MM.1S (cell line): ENCODE results near the gene ZNF778.
"Not testable (repeated sequence)": the region's sequence is repeated elsewhere in the genome, so short reads cannot be mapped to it uniquely, and the experiment has no call there.

Experiments used
- DNase-seq: peaks from one replicate; pipeline ENCODE4 v3.0.0-alpha.2; 2015
- H2AFZ ChIP-seq: fragments of 300-600 bp; sonication (generic); 2 replicates; pipeline ENCODE4 v1.6.0; 2016; ENCODE audit warnings: antibody characterized with exemption, low read length
- H3F3A ChIP-seq: fragments of 300-600 bp; sonication (generic); 2 replicates; pipeline ENCODE4 v1.6.1; 2016; ENCODE audit warnings: mild to moderate bottlenecking, antibody characterized with exemption, low read length, moderate library complexity, mixed read lengths; ENCODE audit not compliant: insufficient read depth
- H3K27ac ChIP-seq: fragments of 300-600 bp; sonication (generic); 2 replicates; pipeline ENCODE4 v1.5.1; 2016; ENCODE audit warnings: mild to moderate bottlenecking, low read length
- H3K27me3 ChIP-seq: fragments of 300-600 bp; sonication (generic); replicated peaks from 2 replicates; pipeline ENCODE4 v1.6.0; 2016; ENCODE audit warnings: low read length; ENCODE audit not compliant: insufficient read depth
- H3K36me3 ChIP-seq: fragments of 300-600 bp; sonication (generic); replicated peaks from 2 replicates; pipeline ENCODE4 v1.6.1; 2016; ENCODE audit warnings: mild to moderate bottlenecking, low read length, mixed read lengths; ENCODE audit not compliant: insufficient read depth
- H3K4me1 ChIP-seq: fragments of 300-600 bp; sonication (generic); 2 replicates; pipeline ENCODE4 v1.6.1; 2016; ENCODE audit warnings: low read length, mixed read lengths
- H3K4me2 ChIP-seq: fragments of 300-600 bp; sonication (generic); 2 replicates; pipeline ENCODE4 v1.6.0; 2016; ENCODE audit warnings: low read depth, low read length
- H3K4me3 ChIP-seq: fragments of 300-600 bp; sonication (generic); 2 replicates; pipeline ENCODE4 v1.5.1; 2016; ENCODE audit warnings: low read length, mixed read lengths
- H3K79me2 ChIP-seq: fragments of 300-600 bp; sonication (generic); 2 replicates; pipeline ENCODE4 v1.6.1; 2016; ENCODE audit warnings: mixed run types, low read length, mixed read lengths
- H3K9ac ChIP-seq: fragments of 300-600 bp; sonication (generic); 2 replicates; pipeline ENCODE4 v1.6.1; 2016; ENCODE audit warnings: low read length, mixed read lengths
- H3K9me2 ChIP-seq: fragments of 300-600 bp; sonication (generic); replicated peaks from 2 replicates; pipeline ENCODE4 v1.6.1; 2016; ENCODE audit warnings: mild to moderate bottlenecking, low read length, mixed read lengths; ENCODE audit not compliant: insufficient read depth
- H3K9me3 ChIP-seq: fragments of 300-600 bp; sonication (generic); replicated peaks from 2 replicates; pipeline ENCODE4 v1.6.1; 2016; ENCODE audit warnings: mild to moderate bottlenecking, low read length, mixed read lengths; ENCODE audit not compliant: insufficient read depth
- H4K20me1 ChIP-seq: fragments of 300-600 bp; sonication (generic); 2 replicates; pipeline ENCODE4 v1.6.1; 2016; ENCODE audit warnings: mild to moderate bottlenecking, low read length, moderate library complexity, mixed read lengths; ENCODE audit not compliant: insufficient read depth
- CTCF ChIP-seq: fragments of 300-600 bp; sonication (generic); IDR thresholded peaks from 2 replicates; pipeline ENCODE4 v1.5.1; 2016; ENCODE audit warnings: antibody characterized with exemption, low read length, mixed read lengths
- EZH2 ChIP-seq: fragments of 300-600 bp; sonication (generic); optimal IDR thresholded peaks from 2 replicates; pipeline ENCODE3; 2017; ENCODE audit warnings: low read depth, mild to moderate bottlenecking, antibody characterized with exemption, low read length, mixed read lengths
- EZH2phosphoT487 ChIP-seq: fragments of 300-600 bp; sonication (generic); IDR thresholded peaks from 2 replicates; pipeline ENCODE4 v1.6.1; 2018; ENCODE audit warnings: antibody characterized with exemption, low read length

The ZNF778 gene

DNA sequence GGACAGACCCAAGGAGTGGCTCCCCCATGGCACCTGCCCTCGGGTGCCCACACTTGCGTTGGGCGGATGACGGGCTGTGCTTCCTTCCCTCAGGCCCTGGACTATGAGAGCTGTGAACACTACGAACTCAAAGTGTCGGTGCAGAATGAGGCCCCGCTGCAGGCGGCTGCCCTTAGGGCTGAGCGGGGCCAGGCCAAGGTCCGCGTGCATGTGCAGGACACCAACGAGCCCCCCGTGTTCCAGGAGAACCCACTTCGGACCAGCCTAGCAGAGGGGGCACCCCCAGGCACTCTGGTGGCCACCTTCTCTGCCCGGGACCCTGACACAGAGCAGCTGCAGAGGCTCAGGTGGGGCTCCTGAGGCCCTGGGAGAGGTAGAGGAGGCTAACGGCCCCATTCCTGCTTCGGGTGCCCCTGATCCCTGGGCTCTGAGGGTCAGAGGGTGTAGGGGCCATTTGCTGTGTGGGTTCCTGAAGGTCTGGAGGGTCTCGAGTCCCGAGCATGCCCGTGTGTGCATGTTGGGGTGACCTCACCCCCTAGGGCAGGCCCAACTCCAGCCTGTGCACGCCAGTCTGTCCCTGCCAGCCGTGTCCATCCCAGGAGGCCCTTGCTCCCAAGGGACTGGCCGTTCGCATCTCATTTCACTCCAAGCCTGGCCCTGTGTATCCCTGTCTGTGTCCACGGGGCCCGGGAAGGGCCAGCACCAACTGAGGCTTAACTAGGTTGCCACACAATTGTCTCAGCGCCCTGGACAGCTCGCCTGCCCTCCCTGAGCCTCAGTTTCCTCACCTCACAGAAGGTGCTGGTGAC lies 27.1 kb upstream of the ZNF778 start:
- Histone ChIP-seq H3K9me2 (no peaks in the 10 kb centered on the region), H3K79me2 (no peaks in the 10 kb centered on the region), H4K20me1 (no peaks in the 10 kb centered on the region), H3K27me3 (no peaks in the 10 kb centered on the region), H3K4me3 (no peak overlapping the region), H3K4me1 (no peaks in the 10 kb centered on the region), H3K9me3 (no peaks in the 10 kb centered on the region), H3K4me2 (no peak overlapping the region), H3K27ac (no peak overlapping the region), H2AFZ (no peak overlapping the region), H3K36me3 (no peaks in the 10 kb centered on the region), H3K9ac (no peak overlapping the region), H3F3A (no peaks in the 10 kb centered on the region)
- TF ChIP-seq EZH2 (no peak), EZH2phosphoT487 (no peak), CTCF (no peak)
- no peak for DNase-seq

DNA sequence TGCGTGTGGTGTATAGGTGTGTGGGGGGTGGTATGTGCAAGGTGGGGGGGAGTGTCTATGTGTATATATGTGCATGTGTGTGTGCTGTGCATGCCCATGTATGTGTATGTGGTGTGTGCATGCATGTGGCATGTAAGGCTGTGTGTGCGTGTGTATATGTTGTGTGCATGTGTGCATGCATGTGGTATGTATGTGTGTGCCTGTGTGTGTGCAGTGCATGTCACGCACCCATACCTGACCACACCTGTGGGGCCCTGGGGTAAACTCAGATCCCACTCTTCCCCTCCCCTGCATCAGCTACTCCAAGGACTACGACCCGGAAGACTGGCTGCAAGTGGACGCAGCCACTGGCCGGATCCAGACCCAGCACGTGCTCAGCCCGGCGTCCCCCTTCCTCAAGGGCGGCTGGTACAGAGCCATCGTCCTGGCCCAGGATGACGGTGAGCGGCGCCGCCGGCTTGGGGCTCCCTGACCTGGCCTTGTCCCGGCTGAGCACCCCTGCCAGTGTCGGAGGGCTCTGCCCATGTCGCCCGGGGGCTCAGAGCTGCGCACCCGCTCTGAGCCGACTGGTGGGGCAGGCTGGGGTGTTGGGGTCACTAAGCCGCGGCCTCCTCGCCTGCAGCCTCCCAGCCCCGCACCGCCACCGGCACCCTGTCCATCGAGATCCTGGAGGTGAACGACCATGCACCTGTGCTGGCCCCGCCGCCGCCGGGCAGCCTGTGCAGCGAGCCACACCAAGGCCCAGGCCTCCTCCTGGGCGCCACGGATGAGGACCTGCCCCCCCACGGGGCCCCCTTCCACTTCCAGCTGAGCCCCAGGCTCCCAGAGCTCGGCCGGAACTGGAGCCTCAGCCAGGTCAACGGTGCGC lies 26.2 kb upstream of the ZNF778 start:
- H3K27ac ChIP-seq = no peak overlapping the region
- H3K79me2 ChIP-seq = no peaks in the 10 kb centered on the region
- no peaks in the 10 kb centered on the region for H3K27me3 ChIP-seq
- H4K20me1 ChIP-seq = no peaks in the 10 kb centered on the region
- TF ChIP-seq EZH2 (no peak), EZH2phosphoT487 (no peak), CTCF (no peak)
- no peak overlapping the region for H3K4me3 ChIP-seq
- no peak for DNase-seq
- no peaks in the 10 kb centered on the region for H3K9me2 ChIP-seq
- H3K4me2 ChIP-seq = no peak overlapping the region
- H3K9me3 ChIP-seq = no peaks in the 10 kb centered on the region
- no peaks in the 10 kb centered on the region for H3K4me1 ChIP-seq
- no peaks in the 10 kb centered on the region for H3K36me3 ChIP-seq
- no peak overlapping the region for H3K9ac ChIP-seq
- H2AFZ ChIP-seq = no peak overlapping the region
- H3F3A ChIP-seq = no peaks in the 10 kb centered on the region

GRCh38 chr16:89191901-89192185 lies 25.7 kb upstream of the ZNF778 start:
- Histone ChIP-seq H3F3A (no peaks in the 10 kb centered on the region), H3K9me3 (no peaks in the 10 kb centered on the region), H4K20me1 (no peaks in the 10 kb centered on the region), H3K79me2 (no peaks in the 10 kb centered on the region), H3K4me3 (peak overlapping the region; percentile 50), H3K9ac (peak overlapping the region; percentile 21; the same call in 1 of the 2 replicates), H3K4me1 (no peaks in the 10 kb centered on the region), H3K36me3 (no peaks in the 10 kb centered on the region), H3K27me3 (no peaks in the 10 kb centered on the region), H3K27ac (no peak overlapping the region), H2AFZ (no peak overlapping the region), H3K9me2 (no peaks in the 10 kb centered on the region), H3K4me2 (peak overlapping the region; percentile 65; the same call in 1 of the 2 replicates)
- TF ChIP-seq EZH2 = no peak
- no peak for DNase-seq

DNA sequence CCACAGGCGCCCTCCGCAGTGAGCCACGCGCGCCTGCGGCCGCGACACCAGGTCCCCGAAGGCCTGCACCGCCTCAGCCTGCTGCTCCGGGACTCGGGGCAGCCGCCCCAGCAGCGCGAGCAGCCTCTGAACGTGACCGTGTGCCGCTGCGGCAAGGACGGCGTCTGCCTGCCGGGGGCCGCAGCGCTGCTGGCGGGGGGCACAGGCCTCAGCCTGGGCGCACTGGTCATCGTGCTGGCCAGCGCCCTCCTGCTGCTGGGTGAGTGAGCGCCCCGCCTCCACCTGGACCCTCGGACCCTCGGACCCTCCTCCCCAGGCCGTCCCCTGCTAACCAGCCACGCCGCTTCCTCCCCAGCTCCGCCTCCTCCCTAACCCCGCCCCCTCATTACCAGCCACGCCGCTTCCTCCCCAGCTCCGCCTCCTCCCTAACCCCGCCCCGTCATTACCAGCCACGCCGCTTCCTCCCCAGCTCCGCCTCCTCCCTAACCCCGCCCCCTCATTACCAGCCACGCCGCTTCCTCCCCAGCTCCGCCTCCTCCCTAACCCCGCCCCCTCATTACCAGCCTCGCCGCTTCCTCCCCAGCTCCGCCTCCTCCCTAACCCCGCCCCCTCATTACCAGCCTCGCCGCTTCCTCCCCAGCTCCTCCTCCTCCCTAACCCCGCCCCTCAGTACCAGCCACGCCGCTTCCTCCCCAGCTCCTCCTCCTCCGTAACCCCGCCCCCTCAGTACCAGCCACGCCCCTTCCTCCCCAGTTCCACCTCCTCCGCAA lies 25.1 kb upstream of the ZNF778 start:
- not testable (repeated sequence) for H3K27me3 ChIP-seq, H3K27ac ChIP-seq, H2AFZ ChIP-seq, H3K9me2 ChIP-seq, H3F3A ChIP-seq, H3K4me1 ChIP-seq, H3K36me3 ChIP-seq, H3K9me3 ChIP-seq, H4K20me1 ChIP-seq, H3K79me2 ChIP-seq
- peak; percentile 74 for DNase-seq
- Histone ChIP-seq H3K9ac (peak overlapping the region; percentile 21; the same call in 1 of the 2 replicates), H3K4me3 (peak overlapping the region; percentile 50), H3K4me2 (peak overlapping the region; percentile 65)
